ENCODE data around the gene SPINK1. TPM values are rescaled to one million over a fixed set of nuclear protein-coding genes. Genes with fewer than 3 reads are reported as not detected.
"Not testable (repeated sequence)": the region's sequence is repeated elsewhere in the genome, so short reads cannot be mapped to it uniquely, and the experiment has no call there.

Gene SPINK1, protein sequence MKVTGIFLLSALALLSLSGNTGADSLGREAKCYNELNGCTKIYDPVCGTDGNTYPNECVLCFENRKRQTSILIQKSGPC
- not detected for polyA plus RNA-seq

DNA sequence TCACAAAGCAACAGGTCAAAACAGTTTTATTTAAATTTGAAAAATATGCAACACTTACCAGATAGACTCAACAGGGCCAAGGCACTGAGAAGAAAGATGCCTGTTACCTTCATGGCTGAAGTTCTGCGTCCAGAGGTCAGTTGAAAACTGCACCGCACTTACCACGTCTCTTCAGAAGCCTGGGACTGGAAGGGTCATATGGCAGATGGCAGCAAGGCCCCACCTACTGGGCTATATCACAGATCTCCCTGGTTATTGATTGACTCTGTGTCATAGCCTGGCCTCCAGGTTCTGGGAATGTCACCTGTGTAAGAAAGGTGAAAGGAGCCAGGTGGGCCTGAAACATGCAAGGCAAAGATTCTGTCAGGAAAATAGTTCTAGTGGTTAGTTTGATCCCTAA lies at the start of gene SPINK1:
SPINK1 (minus strand) TSS at position 207 of the 400 bp plus-strand sequence; CDS start at position 113, 94 bp downstream.
- H3K4me3 Mint-ChIP-seq, result no peak within 1 kb of the TSS
- H3K9me3 Mint-ChIP-seq, result no peaks in the 10 kb centered on the region
- H3K4me1 Mint-ChIP-seq, result no peaks in the 10 kb centered on the region
- no peaks in the 10 kb centered on the region for H3K36me3 Mint-ChIP-seq
- peaks cover 0 to 9% (median 0%) of the 10 kb centered on the region in 3 donors for H3K27me3 Mint-ChIP-seq (ENCODE audit: low read depth in 3 of 3)
- DNase-seq, result no peak
- H3K27ac Mint-ChIP-seq, result no peak within 1 kb of the TSS

DNA sequence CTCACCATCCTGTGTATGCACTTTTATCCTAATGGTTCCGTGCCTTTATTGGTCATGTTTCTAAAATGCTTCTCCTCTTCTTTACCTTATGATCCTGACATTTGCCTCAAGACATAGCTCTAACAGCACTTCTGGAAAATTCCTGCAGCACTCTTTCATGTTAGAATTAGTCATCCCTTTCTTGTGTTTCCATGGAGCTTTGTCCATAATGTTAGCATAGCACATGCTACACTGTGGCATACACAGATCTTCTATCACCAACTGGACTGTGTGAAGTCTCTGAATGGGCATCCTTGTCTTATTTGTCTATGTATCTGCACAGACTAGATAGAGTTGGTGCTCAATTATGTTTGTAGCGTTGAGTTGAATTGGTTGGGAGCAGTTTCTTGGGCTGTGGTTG lies 49.0 kb upstream of the SPINK1 start:
- no peak for DNase-seq
- H3K27ac Mint-ChIP-seq, result no peak overlapping the region

DNA sequence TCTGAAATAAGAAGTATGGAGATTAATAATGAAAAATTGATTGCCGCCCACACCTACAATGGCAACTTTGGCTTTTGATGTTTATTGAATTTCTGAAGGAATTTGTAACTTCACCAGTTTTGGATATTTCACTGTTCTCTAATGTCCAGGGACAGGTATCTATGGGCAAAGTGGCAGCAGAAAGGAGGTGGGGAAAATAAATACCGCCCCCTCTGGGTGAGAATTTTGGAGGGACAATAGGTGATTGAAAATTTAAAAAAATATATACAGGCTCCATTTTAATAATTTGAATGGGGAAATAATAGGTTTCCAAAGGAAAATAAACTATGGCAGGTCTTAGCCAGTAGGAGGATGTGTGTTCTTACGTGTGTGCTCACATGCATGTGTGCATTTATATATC lies 48.3 kb upstream of the SPINK1 start:
- H3K36me3 Mint-ChIP-seq, result no peaks in the 10 kb centered on the region
- DNase-seq, result no peak
- no peak overlapping the region for H3K27ac Mint-ChIP-seq
- H3K4me3 Mint-ChIP-seq, result no peak overlapping the region
- H3K27me3 Mint-ChIP-seq (ENCODE audit: low read depth in 3 of 3), result peaks cover 2 to 8% (median 4%) of the 10 kb centered on the region in 3 donors
- H3K4me1 Mint-ChIP-seq, result no peaks in the 10 kb centered on the region
- H3K9me3 Mint-ChIP-seq, result no peaks in the 10 kb centered on the region

More for the DNA sequence above, 49.0 kb upstream of the SPINK1 start:
- Mint-ChIP-seq H3K36me3 (no peaks in the 10 kb centered on the region), H3K27me3 (ENCODE audit: low read depth in 3 of 3) (peaks cover 2 to 7% (median 4%) of the 10 kb centered on the region in 3 donors), H3K4me3 (no peak overlapping the region), H3K4me1 (no peaks in the 10 kb centered on the region), H3K9me3 (no peaks in the 10 kb centered on the region)

GRCh38 chr5:147878066-147878759 lies 46.7 kb upstream of the SPINK1 start, which contains the start of gene SCGB3A2:
SCGB3A2 (plus strand) TSS chr5:147878711; CDS start chr5:147878804, 93 bp downstream.
- H3K4me1 Mint-ChIP-seq, result no peaks in the 10 kb centered on the region
- no peak within 1 kb of the TSS for H3K4me3 Mint-ChIP-seq
- no peaks in the 10 kb centered on the region for H3K36me3 Mint-ChIP-seq
- peaks cover 0 to 6% (median 0%) of the 10 kb centered on the region in 3 donors for H3K27me3 Mint-ChIP-seq (ENCODE audit: low read depth in 3 of 3)
- H3K27ac Mint-ChIP-seq, result no peak within 1 kb of the TSS
- DNase-seq, result no peak
- no peaks in the 10 kb centered on the region for H3K9me3 Mint-ChIP-seq

GRCh38 chr5:147876626-147877025 lies 45.2 kb upstream of the SPINK1 start:
- H3K4me1 Mint-ChIP-seq, result no peaks in the 10 kb centered on the region
- no peaks in the 10 kb centered on the region for H3K36me3 Mint-ChIP-seq
- H3K9me3 Mint-ChIP-seq, result no peaks in the 10 kb centered on the region
- H3K27me3 Mint-ChIP-seq (ENCODE audit: low read depth in 3 of 3), result peaks cover 0 to 8% (median 2%) of the 10 kb centered on the region in 3 donors
- H3K27ac Mint-ChIP-seq, result no peak overlapping the region
- H3K4me3 Mint-ChIP-seq, result no peak overlapping the region
- DNase-seq, result no peak

GRCh38 chr5:147876141-147876540 lies 44.7 kb upstream of the SPINK1 start:
- no peak for DNase-seq
- H3K36me3 Mint-ChIP-seq, result no peaks in the 10 kb centered on the region
- no peaks in the 10 kb centered on the region for H3K4me1 Mint-ChIP-seq
- H3K9me3 Mint-ChIP-seq, result no peaks in the 10 kb centered on the region
- H3K4me3 Mint-ChIP-seq, result no peak overlapping the region
- H3K27ac Mint-ChIP-seq, result no peak overlapping the region
- H3K27me3 Mint-ChIP-seq (ENCODE audit: low read depth in 3 of 3), result peaks cover 0 to 10% (median 2%) of the 10 kb centered on the region in 3 donors

GRCh38 chr5:147874910-147875367 lies 43.5 kb upstream of the SPINK1 start:
- Mint-ChIP-seq H3K4me1 (no peaks in the 10 kb centered on the region), H3K27ac (no peak overlapping the region), H3K36me3 (no peaks in the 10 kb centered on the region), H3K4me3 (no peak overlapping the region), H3K27me3 (ENCODE audit: low read depth in 3 of 3) (peaks cover 0 to 10% (median 2%) of the 10 kb centered on the region in 3 donors), H3K9me3 (no peaks in the 10 kb centered on the region)
- DNase-seq, result no peak

- H3K4me1 Mint-ChIP-seq, H3K4me3 Mint-ChIP-seq, H3K36me3 Mint-ChIP-seq, H3K9me3 Mint-ChIP-seq, H3K27ac Mint-ChIP-seq, DNase-seq: not testable (repeated sequence)
- peaks cover 0 to 10% (median 2%) of the 10 kb centered on the region in 3 donors for H3K27me3 Mint-ChIP-seq (ENCODE audit: low read depth in 3 of 3)
These were observed 42.8 kb upstream of the SPINK1 start for GRCh38 chr5:147874118-147874875.

DNA sequence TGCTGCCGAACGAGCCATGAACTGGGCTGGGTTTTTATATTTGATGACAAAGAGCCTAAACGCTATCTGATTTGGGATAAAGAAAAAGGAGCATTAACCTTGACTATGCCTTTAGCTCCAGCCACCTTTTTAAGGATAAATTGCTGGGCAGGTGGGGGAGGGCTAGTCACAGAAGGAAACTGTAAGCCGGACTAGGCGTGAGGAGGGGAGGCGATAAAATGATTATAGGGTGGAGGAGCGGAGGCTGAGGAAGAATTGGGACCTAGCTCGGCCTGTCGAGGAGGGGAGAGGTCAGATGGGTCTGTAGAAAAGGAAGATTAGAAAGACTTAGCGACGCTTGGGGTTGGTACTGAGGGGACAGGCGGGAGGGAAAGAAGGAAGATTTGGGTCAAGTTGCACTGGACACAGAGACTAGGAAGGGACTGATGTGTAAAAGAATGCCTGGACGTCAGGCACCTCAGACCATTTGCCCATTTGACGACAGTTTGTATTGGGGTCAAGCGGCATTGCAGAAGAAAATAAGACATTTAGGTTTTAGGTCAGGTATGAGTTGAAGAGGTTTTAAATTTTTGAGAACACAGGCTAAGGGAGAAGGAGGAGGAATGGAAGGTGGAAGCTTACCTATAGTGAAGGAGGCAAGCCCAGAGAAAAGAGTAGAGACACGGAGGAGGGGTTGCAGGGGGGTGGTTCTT lies 41.4 kb upstream of the SPINK1 start:
- H3K27me3 Mint-ChIP-seq (ENCODE audit: low read depth in 3 of 3), result peaks cover 0 to 10% (median 2%) of the 10 kb centered on the region in 3 donors
- H3K9me3 Mint-ChIP-seq, H3K4me1 Mint-ChIP-seq, DNase-seq, H3K4me3 Mint-ChIP-seq, H3K27ac Mint-ChIP-seq, H3K36me3 Mint-ChIP-seq: not testable (repeated sequence)

GRCh38 chr5:147871980-147872549 lies 40.6 kb upstream of the SPINK1 start:
- not testable (repeated sequence) for H3K27ac Mint-ChIP-seq, H3K4me3 Mint-ChIP-seq

DNA sequence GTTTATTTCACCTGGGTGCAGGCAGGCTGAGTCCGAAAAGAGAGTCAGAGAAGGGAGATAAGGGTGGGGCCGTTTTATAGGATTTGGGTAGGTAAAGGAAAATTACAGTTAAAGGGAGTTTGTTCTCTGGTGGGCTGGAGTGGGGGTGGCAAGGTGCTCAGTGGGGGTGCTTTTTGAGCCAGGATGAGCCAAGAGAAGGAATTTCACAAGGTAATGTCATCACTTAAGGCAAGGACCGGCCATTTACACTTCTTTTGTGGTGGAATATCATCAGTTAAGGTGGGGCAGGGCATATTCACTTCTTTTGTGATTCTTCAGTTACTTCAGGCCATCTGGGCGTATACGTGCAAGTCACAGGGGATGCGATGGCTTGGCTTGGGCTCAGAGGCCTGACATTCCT lies 38.4 kb upstream of the SPINK1 start:
- not testable (repeated sequence) for DNase-seq, H3K4me1 Mint-ChIP-seq, H3K36me3 Mint-ChIP-seq, H3K27ac Mint-ChIP-seq, H3K9me3 Mint-ChIP-seq, H3K4me3 Mint-ChIP-seq
- peaks cover 0 to 17% (median 2%) of the 10 kb centered on the region in 3 donors for H3K27me3 Mint-ChIP-seq (ENCODE audit: low read depth in 3 of 3)

More at GRCh38 chr5:147871980-147872549, 40.6 kb upstream of the SPINK1 start:
- not testable (repeated sequence) for H3K4me1 Mint-ChIP-seq, H3K36me3 Mint-ChIP-seq, H3K9me3 Mint-ChIP-seq, DNase-seq
- H3K27me3 Mint-ChIP-seq (ENCODE audit: low read depth in 3 of 3), result peaks cover 0 to 10% (median 2%) of the 10 kb centered on the region in 3 donors

- Mint-ChIP-seq H3K27ac (no peak overlapping the region), H3K27me3 (ENCODE audit: low read depth in 3 of 3) (peaks cover 0 to 18% (median 2%) of the 10 kb centered on the region in 3 donors)
- DNase-seq, result no peak
These were observed 37.6 kb upstream of the SPINK1 start for GRCh38 chr5:147869112-147869511.

DNA sequence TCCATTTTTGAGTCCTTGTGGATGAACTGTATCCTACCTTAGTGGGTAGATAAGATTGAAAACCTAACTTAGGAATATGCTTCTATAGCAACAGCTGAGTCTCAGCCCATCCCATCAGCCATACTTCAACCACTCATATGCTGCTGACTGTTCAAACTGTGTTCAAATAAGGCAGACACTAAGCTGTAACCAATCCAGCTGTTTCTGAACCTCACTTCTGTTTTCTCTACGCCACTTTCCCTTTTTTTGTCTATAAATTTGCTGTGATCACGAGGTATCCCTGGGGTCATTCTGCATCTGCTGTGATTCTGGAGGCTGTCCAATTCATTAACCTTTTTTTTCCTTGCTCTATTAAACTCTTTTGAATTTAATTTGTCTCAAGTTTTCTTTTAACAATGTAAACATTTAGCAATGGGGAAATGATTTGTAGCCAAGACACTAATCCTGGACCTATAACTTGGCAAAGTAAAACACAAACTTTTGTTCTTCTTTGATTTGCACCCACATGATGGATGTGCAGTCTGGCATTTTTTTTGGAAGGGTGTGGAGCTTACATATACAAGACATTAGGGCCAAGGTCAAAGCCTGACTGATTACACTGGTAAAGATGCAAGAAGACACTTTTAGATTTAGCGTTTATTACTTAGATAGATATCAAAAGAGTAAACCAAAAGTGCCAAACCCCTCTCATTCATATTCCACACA lies 32.1 kb upstream of the SPINK1 start:
- peaks cover 0 to 12% (median 0%) of the 10 kb centered on the region in 3 donors for H3K27me3 Mint-ChIP-seq (ENCODE audit: low read depth in 3 of 3)
- DNase-seq, result no peak
- no peaks in the 10 kb centered on the region for H3K4me1 Mint-ChIP-seq
- H3K9me3 Mint-ChIP-seq, result no peaks in the 10 kb centered on the region
- H3K36me3 Mint-ChIP-seq, result no peaks in the 10 kb centered on the region
- no peak overlapping the region for H3K4me3 Mint-ChIP-seq
- H3K27ac Mint-ChIP-seq, result no peak overlapping the region

More at GRCh38 chr5:147869112-147869511, 37.6 kb upstream of the SPINK1 start:
- Mint-ChIP-seq H3K36me3 (no peaks in the 10 kb centered on the region), H3K4me1 (no peaks in the 10 kb centered on the region), H3K9me3 (no peaks in the 10 kb centered on the region), H3K4me3 (no peak overlapping the region)
